A549 (cell line): Measurements from ENCODE around the gene TBC1D22A.

Source experiments
- EP300 ChIP-seq, 2 experiments: fragments of >200 bp; sonication (Bioruptor Twin); formaldehyde crosslinking; IDR thresholded peaks; 2 replicates in 1 of 2; 3 replicates in 1 of 2; pipeline ENCODE4 v1.6.1; 2016 to 2017
- KDM1A ChIP-seq: fragments of 200-600 bp; sonication (generic); IDR thresholded peaks from 2 replicates; pipeline ENCODE4 v1.6.1; 2016; ENCODE audit warnings: low read depth, mild to moderate bottlenecking
- MAZ ChIP-seq: fragments of 150-350 bp; IDR thresholded peaks from 2 replicates; pipeline ENCODE4 v1.6.1; 2014; ENCODE audit warnings: antibody characterized with exemption, low read depth, low read length, borderline replicate concordance
- MYC ChIP-seq: IDR thresholded peaks from 2 replicates; pipeline ENCODE4 v1.6.1; 2012; ENCODE audit warnings: mild to moderate bottlenecking, inconsistent platforms, low read length, improper control_type of control experiment, borderline replicate concordance
- NR3C1 ChIP-seq: fragments of >200 bp; sonication (Bioruptor Twin); formaldehyde crosslinking; IDR thresholded peaks from 3 replicates; pipeline ENCODE4 v1.6.1; 2017
- PBX3 ChIP-seq: IDR thresholded peaks from 2 replicates; pipeline ENCODE4 v1.6.1; 2012
- POLR2A ChIP-seq: IDR thresholded peaks from 2 replicates; pipeline ENCODE4 v1.6.1; 2012; ENCODE audit warnings: mild to moderate bottlenecking, low read length
- RAD21 ChIP-seq, 2 experiments: fragments of >200 bp in 1 of 2; sonication (Bioruptor Twin) in 1 of 2; formaldehyde crosslinking in 1 of 2; IDR thresholded peaks in 1 of 2; conservative IDR thresholded peaks in 1 of 2; 2 replicates in 1 of 2; 3 replicates in 1 of 2; pipeline ENCODE4 v1.6.1; 2012 to 2018; ENCODE audit warnings: inconsistent platforms in 1 of 2
- SMC3 ChIP-seq: fragments of >200 bp; sonication (Bioruptor Twin); formaldehyde crosslinking; IDR thresholded peaks from 3 replicates; pipeline ENCODE4 v1.6.1; 2018; ENCODE audit warnings: inconsistent platforms
- TF ChIP-seq, protein P1 (sequence below): IDR thresholded peaks from 2 replicates; pipeline ENCODE4 v1.6.1; 2012
- TF ChIP-seq, protein P2 (sequence below): fragments of 200-600 bp; sonication (generic); IDR thresholded peaks from 2 replicates; pipeline ENCODE4 v1.6.1; 2016; ENCODE audit warnings: antibody characterized with exemption, mild to moderate bottlenecking, moderate library complexity
- TF ChIP-seq, protein P3 (sequence below): fragments of >200 bp; sonication (Bioruptor Twin); formaldehyde crosslinking; IDR thresholded peaks from 3 replicates; pipeline ENCODE4 v1.5.1; 2016
- TF ChIP-seq, protein P4 (sequence below): fragments of 450-650 bp; IDR thresholded peaks from 2 replicates; pipeline ENCODE4 v1.6.1; 2014; ENCODE audit warnings: antibody characterized with exemption

- TF ChIP-seq RAD21 (conservative IDR thresholded peaks at IDR 0.05 in 1 of 2, IDR thresholded peaks at IDR 0.05 in 1 of 2) (no peak), EP300 (IDR thresholded peaks at IDR 0.05) (no peak), POLR2A (no peak), KDM1A (no peak), PBX3 (no peak), MAZ (no peak), MYC (no peak), NR3C1 (no peak), SMC3 (no peak)
- TF ChIP-seq, protein P1, sequence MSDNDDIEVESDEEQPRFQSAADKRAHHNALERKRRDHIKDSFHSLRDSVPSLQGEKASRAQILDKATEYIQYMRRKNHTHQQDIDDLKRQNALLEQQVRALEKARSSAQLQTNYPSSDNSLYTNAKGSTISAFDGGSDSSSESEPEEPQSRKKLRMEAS, result no peak
- TF ChIP-seq, protein P2, sequence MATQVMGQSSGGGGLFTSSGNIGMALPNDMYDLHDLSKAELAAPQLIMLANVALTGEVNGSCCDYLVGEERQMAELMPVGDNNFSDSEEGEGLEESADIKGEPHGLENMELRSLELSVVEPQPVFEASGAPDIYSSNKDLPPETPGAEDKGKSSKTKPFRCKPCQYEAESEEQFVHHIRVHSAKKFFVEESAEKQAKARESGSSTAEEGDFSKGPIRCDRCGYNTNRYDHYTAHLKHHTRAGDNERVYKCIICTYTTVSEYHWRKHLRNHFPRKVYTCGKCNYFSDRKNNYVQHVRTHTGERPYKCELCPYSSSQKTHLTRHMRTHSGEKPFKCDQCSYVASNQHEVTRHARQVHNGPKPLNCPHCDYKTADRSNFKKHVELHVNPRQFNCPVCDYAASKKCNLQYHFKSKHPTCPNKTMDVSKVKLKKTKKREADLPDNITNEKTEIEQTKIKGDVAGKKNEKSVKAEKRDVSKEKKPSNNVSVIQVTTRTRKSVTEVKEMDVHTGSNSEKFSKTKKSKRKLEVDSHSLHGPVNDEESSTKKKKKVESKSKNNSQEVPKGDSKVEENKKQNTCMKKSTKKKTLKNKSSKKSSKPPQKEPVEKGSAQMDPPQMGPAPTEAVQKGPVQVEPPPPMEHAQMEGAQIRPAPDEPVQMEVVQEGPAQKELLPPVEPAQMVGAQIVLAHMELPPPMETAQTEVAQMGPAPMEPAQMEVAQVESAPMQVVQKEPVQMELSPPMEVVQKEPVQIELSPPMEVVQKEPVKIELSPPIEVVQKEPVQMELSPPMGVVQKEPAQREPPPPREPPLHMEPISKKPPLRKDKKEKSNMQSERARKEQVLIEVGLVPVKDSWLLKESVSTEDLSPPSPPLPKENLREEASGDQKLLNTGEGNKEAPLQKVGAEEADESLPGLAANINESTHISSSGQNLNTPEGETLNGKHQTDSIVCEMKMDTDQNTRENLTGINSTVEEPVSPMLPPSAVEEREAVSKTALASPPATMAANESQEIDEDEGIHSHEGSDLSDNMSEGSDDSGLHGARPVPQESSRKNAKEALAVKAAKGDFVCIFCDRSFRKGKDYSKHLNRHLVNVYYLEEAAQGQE, result no peak
- TF ChIP-seq, protein P3, sequence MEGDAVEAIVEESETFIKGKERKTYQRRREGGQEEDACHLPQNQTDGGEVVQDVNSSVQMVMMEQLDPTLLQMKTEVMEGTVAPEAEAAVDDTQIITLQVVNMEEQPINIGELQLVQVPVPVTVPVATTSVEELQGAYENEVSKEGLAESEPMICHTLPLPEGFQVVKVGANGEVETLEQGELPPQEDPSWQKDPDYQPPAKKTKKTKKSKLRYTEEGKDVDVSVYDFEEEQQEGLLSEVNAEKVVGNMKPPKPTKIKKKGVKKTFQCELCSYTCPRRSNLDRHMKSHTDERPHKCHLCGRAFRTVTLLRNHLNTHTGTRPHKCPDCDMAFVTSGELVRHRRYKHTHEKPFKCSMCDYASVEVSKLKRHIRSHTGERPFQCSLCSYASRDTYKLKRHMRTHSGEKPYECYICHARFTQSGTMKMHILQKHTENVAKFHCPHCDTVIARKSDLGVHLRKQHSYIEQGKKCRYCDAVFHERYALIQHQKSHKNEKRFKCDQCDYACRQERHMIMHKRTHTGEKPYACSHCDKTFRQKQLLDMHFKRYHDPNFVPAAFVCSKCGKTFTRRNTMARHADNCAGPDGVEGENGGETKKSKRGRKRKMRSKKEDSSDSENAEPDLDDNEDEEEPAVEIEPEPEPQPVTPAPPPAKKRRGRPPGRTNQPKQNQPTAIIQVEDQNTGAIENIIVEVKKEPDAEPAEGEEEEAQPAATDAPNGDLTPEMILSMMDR, result no peak
- TF ChIP-seq, protein P4, sequence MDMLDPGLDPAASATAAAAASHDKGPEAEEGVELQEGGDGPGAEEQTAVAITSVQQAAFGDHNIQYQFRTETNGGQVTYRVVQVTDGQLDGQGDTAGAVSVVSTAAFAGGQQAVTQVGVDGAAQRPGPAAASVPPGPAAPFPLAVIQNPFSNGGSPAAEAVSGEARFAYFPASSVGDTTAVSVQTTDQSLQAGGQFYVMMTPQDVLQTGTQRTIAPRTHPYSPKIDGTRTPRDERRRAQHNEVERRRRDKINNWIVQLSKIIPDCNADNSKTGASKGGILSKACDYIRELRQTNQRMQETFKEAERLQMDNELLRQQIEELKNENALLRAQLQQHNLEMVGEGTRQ, result no peak
These were observed 389.8 kb downstream of the TBC1D22A start for GRCh38 chr22:47152236-47152635.
